Uterus (tissue), 4 donors: ENCODE measurements around the gene ATP5MC2. TPM values are rescaled to one million over a fixed set of nuclear protein-coding genes. Genes with fewer than 3 reads are reported as not detected.

Experiments
- DNase-seq, 2 donors: peaks; one replicate each; pipeline ENCODE4 v3.0.0-alpha.2; 2019 to 2020
- H3K27ac ChIP-seq, 2 donors: fragments of 200-600 bp; sonication (generic); 1 replicate in 1 of 2; 2 replicates in 1 of 2; pipeline ENCODE4 v1.5.1; 2016 to 2018
- H3K27me3 ChIP-seq, 2 donors: fragments of 200-600 bp; sonication (generic); one replicate each; pipeline ENCODE4 v1.5.1; 2018 to 2019; ENCODE audit warnings: control low read depth in 1 of 2
- H3K36me3 ChIP-seq, 2 donors: fragments of 200-600 bp; sonication (generic); one replicate each; pipeline ENCODE4 v1.5.1; 2019; ENCODE audit warnings: control low read depth in 1 of 2
- H3K4me1 ChIP-seq, 2 donors: fragments of 200-600 bp; sonication (generic); one replicate each; pipeline ENCODE4 v1.5.1; 2018 to 2019; ENCODE audit warnings: control low read depth in 1 of 2
- H3K4me3 ChIP-seq, 2 donors: fragments of 200-600 bp; sonication (generic); 1 replicate in 1 of 2; 2 replicates in 1 of 2; pipeline ENCODE4 v1.5.1; 2018 to 2019; ENCODE audit warnings: mild to moderate bottlenecking in 1 of 2
- H3K9me3 ChIP-seq, 2 donors: fragments of 200-600 bp; sonication (generic); one replicate each; pipeline ENCODE4 v1.5.1; 2019; ENCODE audit warnings: control low read depth in 1 of 2
- POLR2A ChIP-seq, 2 donors: fragments of 450-650 bp; IDR thresholded peaks; one replicate each; pipeline ENCODE4 v1.6.1; 2016; ENCODE audit warnings: antibody characterized with exemption in 2 of 2, mild to moderate bottlenecking in 1 of 2, moderate library complexity in 1 of 2
- intact Hi-C: fragments of 100-400 bp; cut with DNase I; formaldehyde crosslinking; loops from one replicate; pipeline ENCODE4 v1.15.1; 2023; ENCODE audit warnings: low total_unique reads
- total RNA-seq, 4 donors: library from RNA; depleted of rRNA in 3 of 4; stranded (reverse); fragments of >200 nt in 3 of 4; gene quantifications; one replicate each; pipeline versions ENCODE4 v1.1.0 to v1.2.4, GENCODE V29; 2014 to 2023
- TF ChIP-seq, protein P1 (sequence below), 4 experiments: fragments of 200-600 bp in 2 of 4; fragments of 450-650 bp in 2 of 4; sonication (generic) in 2 of 4; IDR thresholded peaks; one replicate each; pipeline ENCODE4 v1.5.1; 2016 to 2019; ENCODE audit warnings: antibody characterized with exemption in 4 of 4, mild to moderate bottlenecking in 2 of 4, moderate library complexity in 1 of 4
- donor health status: DM: yes; HTN: yes; CAD: no.

ATP5MC2 gene
- total RNA-seq, 4 donors from 2014 or later: 68.9 to 215 (median 133) TPM

DNA sequence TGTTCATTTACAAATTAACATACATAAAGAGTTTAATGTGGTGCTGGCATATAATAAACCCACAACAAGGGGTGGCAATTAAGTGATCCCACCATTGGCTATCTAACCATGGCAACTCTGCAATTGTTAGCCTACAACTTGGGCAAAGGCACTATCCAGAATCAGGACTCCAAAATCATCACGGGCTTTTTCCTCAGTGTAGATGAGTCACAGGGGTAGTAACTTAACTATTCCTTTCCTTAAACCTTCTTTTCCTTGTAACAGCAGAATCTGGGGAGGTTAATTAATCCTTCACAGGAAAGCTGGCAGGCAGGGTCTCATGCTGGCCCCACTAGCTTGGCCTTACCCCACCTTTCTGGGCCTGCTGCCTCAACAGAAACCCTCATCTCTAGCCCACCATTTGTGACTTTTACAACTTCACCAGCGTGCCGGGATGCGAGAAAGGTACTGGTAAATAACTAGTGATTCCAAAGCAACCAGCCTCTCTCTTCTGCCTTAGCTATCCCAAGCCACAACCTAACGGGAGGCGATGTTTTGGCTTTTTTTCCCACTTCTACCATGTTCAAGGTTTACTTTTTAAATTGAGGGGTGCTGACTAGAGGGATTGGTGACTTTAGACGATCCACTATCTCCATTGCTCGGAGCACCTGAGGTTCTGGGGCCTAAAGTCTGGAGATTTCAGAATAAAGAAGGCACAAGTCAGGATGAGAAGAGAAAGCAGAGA is 744 bp downstream of the ATP5MC2 start:
- no peaks in the 10 kb centered on the region for H3K9me3 ChIP-seq
- H3K36me3 ChIP-seq: no peaks in the 10 kb centered on the region
- peaks cover 0 to 6% of the 10 kb centered on the region in 2 donors for H3K4me1 ChIP-seq
- H3K27ac ChIP-seq: peak overlapping the region; percentile 92 to 97
- TF ChIP-seq, protein P1, sequence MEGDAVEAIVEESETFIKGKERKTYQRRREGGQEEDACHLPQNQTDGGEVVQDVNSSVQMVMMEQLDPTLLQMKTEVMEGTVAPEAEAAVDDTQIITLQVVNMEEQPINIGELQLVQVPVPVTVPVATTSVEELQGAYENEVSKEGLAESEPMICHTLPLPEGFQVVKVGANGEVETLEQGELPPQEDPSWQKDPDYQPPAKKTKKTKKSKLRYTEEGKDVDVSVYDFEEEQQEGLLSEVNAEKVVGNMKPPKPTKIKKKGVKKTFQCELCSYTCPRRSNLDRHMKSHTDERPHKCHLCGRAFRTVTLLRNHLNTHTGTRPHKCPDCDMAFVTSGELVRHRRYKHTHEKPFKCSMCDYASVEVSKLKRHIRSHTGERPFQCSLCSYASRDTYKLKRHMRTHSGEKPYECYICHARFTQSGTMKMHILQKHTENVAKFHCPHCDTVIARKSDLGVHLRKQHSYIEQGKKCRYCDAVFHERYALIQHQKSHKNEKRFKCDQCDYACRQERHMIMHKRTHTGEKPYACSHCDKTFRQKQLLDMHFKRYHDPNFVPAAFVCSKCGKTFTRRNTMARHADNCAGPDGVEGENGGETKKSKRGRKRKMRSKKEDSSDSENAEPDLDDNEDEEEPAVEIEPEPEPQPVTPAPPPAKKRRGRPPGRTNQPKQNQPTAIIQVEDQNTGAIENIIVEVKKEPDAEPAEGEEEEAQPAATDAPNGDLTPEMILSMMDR (IDR thresholded peaks at IDR 0.05): no peak
- no peak for TF ChIP-seq POLR2A (IDR thresholded peaks at IDR 0.05)
- intact Hi-C loops: loop anchor here (5.0 kb wide), 1 partner anchor 133 kb away; no protein-coding TSS in a partner anchor
- H3K4me3 ChIP-seq: peak overlapping the region; percentile 66 to 84
- DNase-seq: no peak
- no peaks in the 10 kb centered on the region for H3K27me3 ChIP-seq

DNA sequence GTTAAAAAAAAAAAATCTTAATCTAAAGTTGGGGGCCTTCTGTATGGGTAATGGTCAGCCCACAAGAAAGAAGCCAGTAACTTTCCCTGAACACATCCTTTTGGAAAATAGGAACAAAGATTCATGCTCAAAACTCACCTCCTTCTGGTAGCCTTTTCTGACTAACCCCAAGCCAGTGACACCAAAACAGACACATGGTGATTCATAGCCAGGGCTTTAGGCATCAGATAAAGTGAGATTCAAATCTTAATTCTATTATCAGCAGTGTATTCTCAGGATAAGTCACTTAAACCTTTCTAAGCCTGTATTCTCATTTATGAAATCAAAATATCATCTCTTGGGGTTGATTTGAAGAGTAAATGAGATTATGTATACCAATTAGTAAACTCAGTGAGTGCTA is 4.9 kb downstream of the ATP5MC2 start:
- no peaks in the 10 kb centered on the region for H3K27me3 ChIP-seq
- intact Hi-C loops: no loop called here
- H3K4me3 ChIP-seq: no peak overlapping the region
- no peaks in the 10 kb centered on the region for H3K36me3 ChIP-seq
- H3K27ac ChIP-seq: no peak overlapping the region
- no peak for DNase-seq
- TF ChIP-seq, protein P1 (IDR thresholded peaks at IDR 0.05): no peak
- no peak for TF ChIP-seq POLR2A (IDR thresholded peaks at IDR 0.05)
- no peaks in the 10 kb centered on the region for H3K9me3 ChIP-seq
- H3K4me1 ChIP-seq: no peaks in the 10 kb centered on the region

DNA sequence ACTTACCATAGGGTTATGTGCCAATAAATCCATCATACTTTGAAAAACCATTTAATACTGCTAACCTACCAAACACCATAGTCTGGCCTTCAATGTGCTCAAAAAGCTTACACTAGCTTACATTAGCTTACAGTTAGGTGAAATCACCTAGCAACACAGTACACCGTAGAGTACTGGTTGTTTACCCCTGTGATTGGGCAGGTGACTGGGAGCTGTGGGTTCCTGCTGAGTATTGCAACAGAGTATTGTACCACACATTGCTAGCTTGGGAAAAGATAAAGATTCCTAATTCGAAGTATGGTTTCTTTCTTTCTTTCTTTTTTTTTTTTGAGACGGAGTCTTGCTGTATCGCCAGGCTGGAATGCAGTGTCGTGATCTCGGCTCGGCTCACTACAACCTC is 5.6 kb downstream of the ATP5MC2 start:
- TF ChIP-seq, protein P1 (IDR thresholded peaks at IDR 0.05): no peak
- TF ChIP-seq POLR2A (IDR thresholded peaks at IDR 0.05): no peak
- H3K27ac ChIP-seq: no peak overlapping the region
- no peaks in the 10 kb centered on the region for H3K4me1 ChIP-seq

GRCh38 chr12:53667080-53667479 is 8.8 kb downstream of the ATP5MC2 start:
- no peak overlapping the region for H3K4me3 ChIP-seq
- no peaks in the 10 kb centered on the region for H3K9me3 ChIP-seq
- no peaks in the 10 kb centered on the region for H3K27me3 ChIP-seq
- intact Hi-C loops: no loop called here
- DNase-seq: no peak
- no peak for TF ChIP-seq POLR2A (IDR thresholded peaks at IDR 0.05)
- TF ChIP-seq, protein P1 (IDR thresholded peaks at IDR 0.05): no peak
- no peak overlapping the region for H3K27ac ChIP-seq
- no peaks in the 10 kb centered on the region for H3K4me1 ChIP-seq
- H3K36me3 ChIP-seq: no peaks in the 10 kb centered on the region

More for the DNA sequence above, 5.6 kb downstream of the ATP5MC2 start:
- Histone ChIP-seq H3K27me3 (no peaks in the 10 kb centered on the region), H3K36me3 (no peaks in the 10 kb centered on the region), H3K9me3 (no peaks in the 10 kb centered on the region), H3K4me3 (no peak overlapping the region)
- DNase-seq: no peak
- intact Hi-C loops: no loop called here

DNA sequence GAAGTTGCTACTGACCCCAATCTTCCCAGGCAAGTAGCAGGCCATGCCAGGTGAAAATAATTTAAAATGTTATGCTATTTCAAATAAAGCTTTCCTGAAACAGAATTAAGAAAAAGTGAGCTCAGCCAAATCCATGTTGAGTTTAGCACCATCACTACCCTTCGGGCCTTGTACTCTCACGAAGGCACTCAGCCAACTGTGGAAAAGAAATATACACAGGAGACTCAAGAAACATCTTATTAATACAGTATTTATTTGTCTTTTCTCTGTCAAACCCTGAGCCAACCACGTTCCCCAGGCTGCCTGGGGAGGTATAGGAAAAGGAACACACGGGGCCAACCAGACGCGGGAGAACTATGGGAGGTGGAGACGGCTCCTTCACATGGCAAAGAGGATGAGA is 10.9 kb downstream of the ATP5MC2 start:
- Histone ChIP-seq H3K27ac (no peak overlapping the region), H3K36me3 (no peaks in the 10 kb centered on the region), H3K4me3 (no peak overlapping the region), H3K9me3 (no peaks in the 10 kb centered on the region), H3K4me1 (peaks cover 0 to 3% of the 10 kb centered on the region in 2 donors), H3K27me3 (no peaks in the 10 kb centered on the region)
- intact Hi-C loops: no loop called here
- DNase-seq: no peak
- TF ChIP-seq POLR2A (IDR thresholded peaks at IDR 0.05): no peak
- TF ChIP-seq, protein P1 (IDR thresholded peaks at IDR 0.05): no peak
